Osteocyte (in vitro differentiated cells): ENCODE data around the gene NFIB. TPM values are rescaled to one million over a fixed set of nuclear protein-coding genes. Genes with fewer than 3 reads are reported as not detected.

Source experiments
- DNase-seq: peaks from one replicate; pipeline ENCODE4 v3.0.0; 2021; ENCODE audit warnings: mixed read lengths; ENCODE audit not compliant: unreplicated experiment; ENCODE audit errors: extremely low spot score
- H3K27ac Mint-ChIP-seq: one replicate; pipeline ENCODE4 v1.8.0; 2021; ENCODE audit warnings: mild to moderate bottlenecking, mixed read lengths; ENCODE audit not compliant: unreplicated experiment
- H3K27me3 Mint-ChIP-seq: one replicate; pipeline ENCODE4 v1.8.0; 2021; ENCODE audit warnings: mixed read lengths; ENCODE audit not compliant: unreplicated experiment
- H3K36me3 Mint-ChIP-seq: one replicate; pipeline ENCODE4 v1.8.0; 2021; ENCODE audit warnings: mixed read lengths; ENCODE audit not compliant: unreplicated experiment
- H3K4me1 Mint-ChIP-seq: one replicate; pipeline ENCODE4 v1.8.0; 2021; ENCODE audit warnings: mixed read lengths; ENCODE audit not compliant: unreplicated experiment
- H3K4me3 Mint-ChIP-seq: one replicate; pipeline ENCODE4 v1.8.0; 2021; ENCODE audit warnings: mild to moderate bottlenecking, moderate library complexity, mixed read lengths; ENCODE audit not compliant: unreplicated experiment
- H3K9me3 Mint-ChIP-seq: one replicate; pipeline ENCODE4 v1.8.0; 2021; ENCODE audit warnings: mixed read lengths; ENCODE audit not compliant: unreplicated experiment
- total RNA-seq: library from RNA; stranded (reverse); gene quantifications from 2 replicates; pipeline ENCODE4 v1.2.1, GENCODE V29; 2021
- TF ChIP-seq, protein P1 (sequence below): fragments of 200-600 bp; sonication (generic); IDR thresholded peaks from 2 replicates; pipeline ENCODE4 v1.5.0; 2021; ENCODE audit warnings: antibody characterized with exemption, mild to moderate bottlenecking, moderate library complexity

NFIB gene
- total RNA-seq, 1 donor from 2014 or later, result 36.1 TPM

DNA sequence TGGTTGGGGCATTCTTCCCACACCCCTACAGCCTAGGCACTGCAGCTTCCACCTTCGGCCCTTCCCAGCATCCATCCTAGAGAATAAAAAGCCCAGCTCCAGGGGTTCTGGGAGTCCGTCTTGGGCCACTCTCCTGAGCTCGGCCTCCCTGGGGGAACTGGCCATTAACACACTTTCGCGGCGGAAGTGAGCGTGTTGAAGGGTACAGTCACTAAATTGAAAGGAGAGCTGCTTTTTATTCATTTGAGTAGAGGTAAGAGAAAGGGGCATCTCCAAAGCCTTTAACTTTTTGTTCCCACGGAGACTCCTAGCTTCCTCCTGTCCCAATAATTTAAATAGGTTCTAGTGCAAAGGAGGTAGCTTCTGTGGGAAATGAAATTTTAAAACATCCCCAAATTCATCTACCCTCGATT, 31.0 kb upstream of the NFIB start:
- no peaks in the 10 kb centered on the region for H3K36me3 Mint-ChIP-seq
- no peak overlapping the region for H3K4me3 Mint-ChIP-seq
- peaks cover 43% of the 10 kb centered on the region for H3K4me1 Mint-ChIP-seq
- no peaks in the 10 kb centered on the region for H3K9me3 Mint-ChIP-seq
- TF ChIP-seq, protein P1, sequence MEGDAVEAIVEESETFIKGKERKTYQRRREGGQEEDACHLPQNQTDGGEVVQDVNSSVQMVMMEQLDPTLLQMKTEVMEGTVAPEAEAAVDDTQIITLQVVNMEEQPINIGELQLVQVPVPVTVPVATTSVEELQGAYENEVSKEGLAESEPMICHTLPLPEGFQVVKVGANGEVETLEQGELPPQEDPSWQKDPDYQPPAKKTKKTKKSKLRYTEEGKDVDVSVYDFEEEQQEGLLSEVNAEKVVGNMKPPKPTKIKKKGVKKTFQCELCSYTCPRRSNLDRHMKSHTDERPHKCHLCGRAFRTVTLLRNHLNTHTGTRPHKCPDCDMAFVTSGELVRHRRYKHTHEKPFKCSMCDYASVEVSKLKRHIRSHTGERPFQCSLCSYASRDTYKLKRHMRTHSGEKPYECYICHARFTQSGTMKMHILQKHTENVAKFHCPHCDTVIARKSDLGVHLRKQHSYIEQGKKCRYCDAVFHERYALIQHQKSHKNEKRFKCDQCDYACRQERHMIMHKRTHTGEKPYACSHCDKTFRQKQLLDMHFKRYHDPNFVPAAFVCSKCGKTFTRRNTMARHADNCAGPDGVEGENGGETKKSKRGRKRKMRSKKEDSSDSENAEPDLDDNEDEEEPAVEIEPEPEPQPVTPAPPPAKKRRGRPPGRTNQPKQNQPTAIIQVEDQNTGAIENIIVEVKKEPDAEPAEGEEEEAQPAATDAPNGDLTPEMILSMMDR, result no peak
- DNase-seq, result no peak
- peaks cover 46% of the 10 kb centered on the region for H3K27me3 Mint-ChIP-seq
- H3K27ac Mint-ChIP-seq, result no peak overlapping the region

DNA sequence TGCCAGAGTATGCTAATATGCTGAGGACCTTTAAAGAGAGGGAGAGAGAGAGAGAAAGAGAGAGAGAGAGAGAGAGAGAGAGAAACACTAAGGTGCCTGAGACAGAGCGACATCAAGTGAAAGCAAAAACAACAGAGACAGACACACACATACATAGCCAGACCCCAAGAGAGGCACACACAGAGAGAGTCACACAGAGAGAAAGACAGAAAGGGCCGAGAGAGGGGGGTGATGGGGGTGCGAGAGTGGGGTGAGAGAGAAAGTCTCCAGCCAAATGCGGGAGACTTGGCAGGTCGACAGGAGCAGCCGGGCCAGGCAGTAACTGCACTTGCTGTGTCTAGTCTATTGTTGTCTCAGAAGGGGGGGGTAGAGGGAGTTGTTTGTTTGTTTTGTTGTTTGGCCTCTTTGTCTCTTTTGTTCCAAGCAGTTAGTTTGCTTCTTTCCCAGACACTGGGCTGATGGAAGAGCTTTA, 30.1 kb upstream of the NFIB start:
- peaks cover 35% of the 10 kb centered on the region for H3K4me1 Mint-ChIP-seq
- H3K36me3 Mint-ChIP-seq, result no peaks in the 10 kb centered on the region
- TF ChIP-seq, protein P1, result no peak
- no peaks in the 10 kb centered on the region for H3K9me3 Mint-ChIP-seq
- no peak overlapping the region for H3K4me3 Mint-ChIP-seq
- DNase-seq, result no peak
- H3K27me3 Mint-ChIP-seq, result peaks cover 44% of the 10 kb centered on the region
- H3K27ac Mint-ChIP-seq, result no peak overlapping the region

GRCh38 chr9:14343261-14344031, 29.5 kb upstream of the NFIB start:
- Mint-ChIP-seq H3K27ac (no peak overlapping the region), H3K27me3 (peaks cover 44% of the 10 kb centered on the region), H3K4me1 (peaks cover 28% of the 10 kb centered on the region), H3K4me3 (no peak overlapping the region), H3K36me3 (no peaks in the 10 kb centered on the region), H3K9me3 (no peaks in the 10 kb centered on the region)
- DNase-seq, result no peak
- TF ChIP-seq, protein P1, result no peak

- no peak for DNase-seq
- TF ChIP-seq, protein P1, result no peak
- H3K27me3 Mint-ChIP-seq, result peaks cover 41% of the 10 kb centered on the region
- no peaks in the 10 kb centered on the region for H3K36me3 Mint-ChIP-seq
- H3K27ac Mint-ChIP-seq, result no peak overlapping the region
- peaks cover 21% of the 10 kb centered on the region for H3K4me1 Mint-ChIP-seq
- no peaks in the 10 kb centered on the region for H3K9me3 Mint-ChIP-seq
- no peak overlapping the region for H3K4me3 Mint-ChIP-seq
Observed at GRCh38 chr9:14342736-14343135, 28.8 kb upstream of the NFIB start.

GRCh38 chr9:14341437-14342122, 27.6 kb upstream of the NFIB start:
- no peak for DNase-seq
- TF ChIP-seq, protein P1, result no peak
- H3K27me3 Mint-ChIP-seq, result peaks cover 37% of the 10 kb centered on the region
- H3K36me3 Mint-ChIP-seq, result no peaks in the 10 kb centered on the region
- H3K27ac Mint-ChIP-seq, result no peak overlapping the region
- no peak overlapping the region for H3K4me3 Mint-ChIP-seq
- no peaks in the 10 kb centered on the region for H3K9me3 Mint-ChIP-seq
- H3K4me1 Mint-ChIP-seq, result peaks cover 13% of the 10 kb centered on the region
